ENCODE measurements around the gene CENPC.

CENPC gene

GRCh38 chr4:67499799-67500198 is 45.5 kb downstream of the CENPC start:
- H3K36me3 ChIP-seq (replicated peaks; ENCODE audit: insufficient read depth, low read length): no peaks in the 10 kb centered on the region; the same call in 1 of the 2 replicates
- H3K79me2 ChIP-seq (ENCODE audit: low read length): 0 out of 2 replicates have a peak, but pooled peaks cover 18% of the 10 kb centered on the region

GRCh38 chr4:67483868-67484602 is 61.3 kb downstream of the CENPC start:
- H3K9me3 ChIP-seq (replicated peaks; ENCODE audit: insufficient read depth, low read length): no peaks in the 10 kb centered on the region
- no peaks in the 10 kb centered on the region for H3K4me1 ChIP-seq (ENCODE audit: low read length)
- DNase-seq: no peak
- H3K27ac ChIP-seq (ENCODE audit: low read length): no peak overlapping the region
- H3K4me2 ChIP-seq (ENCODE audit: low read depth, low read length): no peak overlapping the region
- TF ChIP-seq CTCF (IDR thresholded peaks at IDR 0.05; ENCODE audit: low read length) (no peak), EZH2 (optimal IDR thresholded peaks at IDR 0.05; ENCODE audit: low read depth, low read length) (no peak), EZH2phosphoT487 (IDR thresholded peaks at IDR 0.05; ENCODE audit: low read length) (no peak)
- H3K79me2 ChIP-seq (ENCODE audit: low read length): peaks cover 18% of the 10 kb centered on the region
- no peaks in the 10 kb centered on the region; the same call in 1 of the 2 replicates for H3K36me3 ChIP-seq (replicated peaks; ENCODE audit: insufficient read depth, low read length)
- no peaks in the 10 kb centered on the region; the same call in 1 of the 2 replicates for H4K20me1 ChIP-seq (ENCODE audit: insufficient read depth, low read length)
- no peaks in the 10 kb centered on the region for H3K9me2 ChIP-seq (replicated peaks; ENCODE audit: insufficient read depth, low read length)
- H3F3A ChIP-seq (ENCODE audit: insufficient read depth, low read length): no peaks in the 10 kb centered on the region
- H3K27me3 ChIP-seq (replicated peaks; ENCODE audit: insufficient read depth, low read length): no peaks in the 10 kb centered on the region
- H2AFZ ChIP-seq (ENCODE audit: low read length): no peak overlapping the region
- H3K4me3 ChIP-seq (ENCODE audit: low read length): no peak overlapping the region
- H3K9ac ChIP-seq (ENCODE audit: low read length): no peak overlapping the region

More at GRCh38 chr4:67499799-67500198, 45.5 kb downstream of the CENPC start:
- no peaks in the 10 kb centered on the region for H3K27me3 ChIP-seq (replicated peaks; ENCODE audit: insufficient read depth, low read length)
- no peak overlapping the region for H3K9ac ChIP-seq (ENCODE audit: low read length)
- H3K27ac ChIP-seq (ENCODE audit: low read length): no peak overlapping the region
- no peak for TF ChIP-seq EZH2 (optimal IDR thresholded peaks at IDR 0.05; ENCODE audit: low read depth, low read length)
- TF ChIP-seq EZH2phosphoT487 (IDR thresholded peaks at IDR 0.05; ENCODE audit: low read length): no peak
- no peak for TF ChIP-seq CTCF (IDR thresholded peaks at IDR 0.05; ENCODE audit: low read length)
- H3K4me2 ChIP-seq (ENCODE audit: low read depth, low read length): no peak overlapping the region
- H3K4me1 ChIP-seq (ENCODE audit: low read length): no peaks in the 10 kb centered on the region
- no peaks in the 10 kb centered on the region; the same call in 1 of the 2 replicates for H4K20me1 ChIP-seq (ENCODE audit: insufficient read depth, low read length)
- H3K4me3 ChIP-seq (ENCODE audit: low read length): no peak overlapping the region
- no peaks in the 10 kb centered on the region for H3K9me2 ChIP-seq (replicated peaks; ENCODE audit: insufficient read depth, low read length)
- no peak for DNase-seq
- H3F3A ChIP-seq (ENCODE audit: insufficient read depth, low read length): no peaks in the 10 kb centered on the region
- H2AFZ ChIP-seq (ENCODE audit: low read length): no peak overlapping the region
- no peaks in the 10 kb centered on the region for H3K9me3 ChIP-seq (replicated peaks; ENCODE audit: insufficient read depth, low read length)

GRCh38 chr4:67480810-67481209 is 64.5 kb downstream of the CENPC start:
- H3K79me2 ChIP-seq (ENCODE audit: low read length): peaks cover 27% of the 10 kb centered on the region
- no peak overlapping the region for H3K27ac ChIP-seq (ENCODE audit: low read length)
- no peak for DNase-seq
- H3K9me2 ChIP-seq (replicated peaks; ENCODE audit: insufficient read depth, low read length): no peaks in the 10 kb centered on the region
- H3K4me2 ChIP-seq (ENCODE audit: low read depth, low read length): no peak overlapping the region
- H3K36me3 ChIP-seq (replicated peaks; ENCODE audit: insufficient read depth, low read length): no peaks in the 10 kb centered on the region; the same call in 1 of the 2 replicates
- H3K4me1 ChIP-seq (ENCODE audit: low read length): no peaks in the 10 kb centered on the region
- H4K20me1 ChIP-seq (ENCODE audit: insufficient read depth, low read length): no peaks in the 10 kb centered on the region
- H2AFZ ChIP-seq (ENCODE audit: low read length): no peak overlapping the region
- H3K9ac ChIP-seq (ENCODE audit: low read length): no peak overlapping the region
- H3F3A ChIP-seq (ENCODE audit: insufficient read depth, low read length): no peaks in the 10 kb centered on the region
- no peaks in the 10 kb centered on the region for H3K9me3 ChIP-seq (replicated peaks; ENCODE audit: insufficient read depth, low read length)
- H3K4me3 ChIP-seq (ENCODE audit: low read length): no peak overlapping the region
- no peaks in the 10 kb centered on the region for H3K27me3 ChIP-seq (replicated peaks; ENCODE audit: insufficient read depth, low read length)
- TF ChIP-seq EZH2 (optimal IDR thresholded peaks at IDR 0.05; ENCODE audit: low read depth, low read length): no peak
- no peak for TF ChIP-seq EZH2phosphoT487 (IDR thresholded peaks at IDR 0.05; ENCODE audit: low read length)
- no peak for TF ChIP-seq CTCF (IDR thresholded peaks at IDR 0.05; ENCODE audit: low read length)

Data from MM.1S (cell line).